ENCODE data around the gene NELL2.

Gene NELL2

DNA sequence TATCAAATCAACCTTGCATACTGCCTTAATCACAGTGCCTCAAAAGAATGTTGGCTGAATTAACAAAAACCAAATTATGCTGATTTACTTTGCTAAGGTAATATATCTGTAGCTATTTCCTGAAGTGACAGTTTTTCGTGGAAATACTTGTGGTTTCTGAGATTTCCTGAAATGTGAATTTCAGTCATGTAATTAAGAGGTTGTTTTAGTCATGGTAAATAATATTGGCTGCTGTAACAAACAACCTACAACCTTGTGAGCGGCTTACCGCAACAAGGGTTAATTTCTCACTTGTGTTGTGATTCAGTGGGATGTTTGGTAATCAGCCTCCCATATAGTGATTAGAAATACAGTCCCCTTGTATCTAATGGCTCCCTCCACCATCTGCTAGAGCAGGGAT lies 387.9 kb downstream of the NELL2 start:
- no peak for DNase-seq
- Histone ChIP-seq H3K23ac (ENCODE audit: low read length in 2 of 2) (no peak overlapping the region), H3K36me3 (ENCODE audit: control insufficient read depth in 1 of 2, insufficient read depth in 2 of 2, low read depth in 1 of 2, low read length in 2 of 2) (no peaks in the 10 kb centered on the region), H4K8ac (ENCODE audit: low read length) (no peak overlapping the region), H3K9ac (ENCODE audit: low read length) (no peak overlapping the region), H3K9me3 (ENCODE audit: control insufficient read depth, low read length) (peaks cover 12% of the 10 kb centered on the region), H3K27me3 (ENCODE audit: control insufficient read depth in 1 of 2, insufficient read depth in 1 of 2, low read length in 2 of 2) (no peaks in the 10 kb centered on the region), H2BK15ac (ENCODE audit: low read depth, poor library complexity, severe bottlenecking) (no peak overlapping the region), H3K18ac (ENCODE audit: low read depth in 1 of 2, low read length in 2 of 2) (no peak overlapping the region), H2BK12ac (ENCODE audit: low read length in 2 of 2) (no peak overlapping the region), H3K4ac (ENCODE audit: low read depth in 1 of 2, low read length in 2 of 2) (no peak overlapping the region), H3K79me1 (replicated peaks; ENCODE audit: low read length, poor library complexity, severe bottlenecking) (no peaks in the 10 kb centered on the region), H3K14ac (ENCODE audit: low read length in 2 of 2) (no peak overlapping the region), H3K27ac (ENCODE audit: low read length, poor library complexity, severe bottlenecking) (no peak overlapping the region), H3K4me2 (ENCODE audit: low read length, poor library complexity, severe bottlenecking) (no peak overlapping the region), H3K4me3 (ENCODE audit: insufficient read depth in 1 of 2, low read depth in 1 of 2, low read length in 2 of 2) (no peak overlapping the region), H2BK5ac (ENCODE audit: low read depth, low read length, poor library complexity, severe bottlenecking) (no peak overlapping the region), H2AK5ac (ENCODE audit: low read length, severe bottlenecking) (no peak overlapping the region), H3K4me1 (ENCODE audit: control insufficient read depth, insufficient read depth, low read depth, low read length) (no peaks in the 10 kb centered on the region), H4K91ac (ENCODE audit: low read length) (no peak overlapping the region), H2BK120ac (ENCODE audit: low read depth, low read length) (no peak overlapping the region), H2AFZ (ENCODE audit: low read depth, low read length) (no peak overlapping the region)
- WGBS: 71% methylated on average over 3 of the region's 3 CpGs

DNA sequence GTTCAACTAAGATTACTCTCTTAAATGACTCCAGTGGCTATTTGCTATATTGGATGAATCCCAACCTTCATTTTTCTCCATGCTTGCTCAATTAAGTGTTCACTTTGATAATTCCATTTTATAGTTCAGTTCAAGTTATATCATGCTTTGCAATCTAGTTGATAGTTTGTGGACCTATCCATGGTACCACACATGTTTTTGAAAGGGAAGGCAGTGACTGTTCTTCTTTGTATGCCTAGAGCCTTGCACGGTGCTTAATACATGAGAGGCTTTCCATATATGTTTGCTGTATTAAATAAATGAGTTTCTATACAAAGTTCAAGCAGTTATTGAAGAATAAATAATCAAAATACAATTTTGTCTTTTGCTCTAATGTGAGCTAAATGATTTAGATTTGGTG lies 391.3 kb downstream of the NELL2 start:
- Histone ChIP-seq H4K8ac (ENCODE audit: low read length) (no peak overlapping the region), H3K27me3 (ENCODE audit: control insufficient read depth in 1 of 2, insufficient read depth in 1 of 2, low read length in 2 of 2) (no peaks in the 10 kb centered on the region), H2AK5ac (ENCODE audit: low read length, severe bottlenecking) (no peak overlapping the region), H2BK15ac (ENCODE audit: low read depth, poor library complexity, severe bottlenecking) (no peak overlapping the region), H3K27ac (ENCODE audit: low read length, poor library complexity, severe bottlenecking) (no peak overlapping the region), H2BK120ac (ENCODE audit: low read depth, low read length) (no peak overlapping the region), H2BK12ac (ENCODE audit: low read length in 2 of 2) (no peak overlapping the region), H2BK5ac (ENCODE audit: low read depth, low read length, poor library complexity, severe bottlenecking) (no peak overlapping the region), H3K4me3 (ENCODE audit: insufficient read depth in 1 of 2, low read depth in 1 of 2, low read length in 2 of 2) (no peak overlapping the region), H3K9ac (ENCODE audit: low read length) (no peak overlapping the region), H4K91ac (ENCODE audit: low read length) (no peak overlapping the region), H3K14ac (ENCODE audit: low read length in 2 of 2) (no peak overlapping the region), H3K79me1 (replicated peaks; ENCODE audit: low read length, poor library complexity, severe bottlenecking) (no peaks in the 10 kb centered on the region), H3K23ac (ENCODE audit: low read length in 2 of 2) (no peak overlapping the region), H3K36me3 (ENCODE audit: control insufficient read depth in 1 of 2, insufficient read depth in 2 of 2, low read depth in 1 of 2, low read length in 2 of 2) (no peaks in the 10 kb centered on the region), H3K18ac (ENCODE audit: low read depth in 1 of 2, low read length in 2 of 2) (no peak overlapping the region), H3K4me1 (ENCODE audit: control insufficient read depth, insufficient read depth, low read depth, low read length) (no peaks in the 10 kb centered on the region), H2AFZ (ENCODE audit: low read depth, low read length) (no peak overlapping the region), H3K4ac (ENCODE audit: low read depth in 1 of 2, low read length in 2 of 2) (no peak overlapping the region), H3K9me3 (ENCODE audit: control insufficient read depth, low read length) (peaks cover 12% of the 10 kb centered on the region), H3K4me2 (ENCODE audit: low read length, poor library complexity, severe bottlenecking) (no peak overlapping the region)
- DNase-seq: no peak
- no CpG with 5 or more reads among the region's 1 CpG for WGBS

DNA sequence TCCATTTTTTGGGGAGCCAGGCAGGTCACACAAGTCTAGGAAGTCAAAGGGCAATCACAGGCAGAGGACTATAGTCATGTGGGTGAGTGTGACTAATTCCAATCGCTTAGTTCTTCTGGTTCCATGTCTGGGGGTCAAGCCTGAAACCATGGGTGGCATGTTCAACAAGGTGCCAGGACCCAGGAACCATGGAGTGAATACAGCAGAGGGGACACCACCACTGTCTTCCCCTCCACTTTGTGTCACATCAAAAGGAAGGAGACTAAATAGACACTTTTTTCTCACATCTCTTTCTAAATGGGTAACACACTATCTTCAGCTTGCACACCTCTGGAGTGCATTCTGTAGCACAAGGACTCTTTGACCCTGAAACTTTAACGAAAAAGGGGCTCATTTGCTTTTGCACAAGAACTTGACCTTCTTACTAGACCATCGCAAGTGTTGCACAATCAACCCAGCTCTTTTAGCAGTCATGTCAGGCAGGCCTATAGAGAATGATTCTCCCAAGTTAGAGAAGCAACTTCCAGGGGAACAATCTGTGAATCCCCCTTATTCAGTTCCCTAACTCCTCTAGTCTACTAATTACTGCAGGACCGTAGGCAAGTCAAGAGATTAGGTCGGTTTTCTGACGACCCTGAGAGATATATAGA lies 398.7 kb downstream of the NELL2 start:
- no peak overlapping the region for H3K23ac ChIP-seq (ENCODE audit: low read length in 2 of 2)
- no peak overlapping the region for H2BK120ac ChIP-seq (ENCODE audit: low read depth, low read length)
- 72% methylated on average over 4 of the region's 6 CpGs for WGBS

DNA sequence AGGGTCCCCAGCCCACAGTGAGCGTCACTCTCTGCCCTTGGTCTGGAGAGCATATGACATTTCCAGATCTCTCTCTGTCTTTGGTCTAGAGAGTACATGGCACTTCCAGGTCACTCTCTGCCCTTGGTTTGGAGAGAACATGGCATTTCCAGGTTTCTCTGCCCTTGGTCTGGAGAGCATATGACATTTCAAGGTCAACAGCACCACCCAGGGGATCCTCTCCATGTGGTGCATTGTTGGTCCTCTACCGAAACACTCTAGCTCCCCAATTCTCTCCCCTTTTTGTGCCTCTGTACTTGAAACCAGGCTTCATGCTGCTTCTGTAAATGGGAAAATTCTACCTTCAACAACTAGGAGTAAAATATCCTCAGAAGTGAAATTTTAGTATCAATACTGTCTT lies 399.4 kb downstream of the NELL2 start:
- Histone ChIP-seq H2BK15ac (ENCODE audit: low read depth, poor library complexity, severe bottlenecking) (no peak overlapping the region), H3K23ac (ENCODE audit: low read length in 2 of 2) (no peak overlapping the region), H3K4me3 (ENCODE audit: insufficient read depth in 1 of 2, low read depth in 1 of 2, low read length in 2 of 2) (no peak overlapping the region), H3K18ac (ENCODE audit: low read depth in 1 of 2, low read length in 2 of 2) (no peak overlapping the region), H3K36me3 (ENCODE audit: control insufficient read depth in 1 of 2, insufficient read depth in 2 of 2, low read depth in 1 of 2, low read length in 2 of 2) (no peaks in the 10 kb centered on the region), H4K91ac (ENCODE audit: low read length) (no peak overlapping the region), H3K79me1 (replicated peaks; ENCODE audit: low read length, poor library complexity, severe bottlenecking) (no peaks in the 10 kb centered on the region), H3K4ac (ENCODE audit: low read depth in 1 of 2, low read length in 2 of 2) (no peak overlapping the region), H3K9ac (ENCODE audit: low read length) (no peak overlapping the region), H3K9me3 (ENCODE audit: control insufficient read depth, low read length) (peaks cover 43% of the 10 kb centered on the region), H2BK12ac (ENCODE audit: low read length in 2 of 2) (no peak overlapping the region), H3K27me3 (ENCODE audit: control insufficient read depth in 1 of 2, insufficient read depth in 1 of 2, low read length in 2 of 2) (no peaks in the 10 kb centered on the region), H3K4me1 (ENCODE audit: control insufficient read depth, insufficient read depth, low read depth, low read length) (no peaks in the 10 kb centered on the region), H3K14ac (ENCODE audit: low read length in 2 of 2) (no peak overlapping the region), H3K27ac (ENCODE audit: low read length, poor library complexity, severe bottlenecking) (no peak overlapping the region), H4K8ac (ENCODE audit: low read length) (no peak overlapping the region), H3K4me2 (ENCODE audit: low read length, poor library complexity, severe bottlenecking) (no peak overlapping the region), H2BK5ac (ENCODE audit: low read depth, low read length, poor library complexity, severe bottlenecking) (no peak overlapping the region), H2BK120ac (ENCODE audit: low read depth, low read length) (no peak overlapping the region), H2AFZ (ENCODE audit: low read depth, low read length) (no peak overlapping the region), H2AK5ac (ENCODE audit: low read length, severe bottlenecking) (no peak overlapping the region)
- 85% methylated on average over 2 of the region's 2 CpGs for WGBS
- no peak for DNase-seq

More for the DNA sequence above, 398.7 kb downstream of the NELL2 start:
- no peak overlapping the region for H3K4me3 ChIP-seq (ENCODE audit: insufficient read depth in 1 of 2, low read depth in 1 of 2, low read length in 2 of 2)
- H4K8ac ChIP-seq (ENCODE audit: low read length): no peak overlapping the region
- no peaks in the 10 kb centered on the region for H3K27me3 ChIP-seq (ENCODE audit: control insufficient read depth in 1 of 2, insufficient read depth in 1 of 2, low read length in 2 of 2)
- H3K79me1 ChIP-seq (replicated peaks; ENCODE audit: low read length, poor library complexity, severe bottlenecking): no peaks in the 10 kb centered on the region
- H3K4me2 ChIP-seq (ENCODE audit: low read length, poor library complexity, severe bottlenecking): no peak overlapping the region
- no peak overlapping the region for H3K9ac ChIP-seq (ENCODE audit: low read length)
- peaks cover 43% of the 10 kb centered on the region for H3K9me3 ChIP-seq (ENCODE audit: control insufficient read depth, low read length)
- no peak overlapping the region for H2BK12ac ChIP-seq (ENCODE audit: low read length in 2 of 2)
- no peak overlapping the region for H3K4ac ChIP-seq (ENCODE audit: low read depth in 1 of 2, low read length in 2 of 2)
- no peak overlapping the region for H2BK5ac ChIP-seq (ENCODE audit: low read depth, low read length, poor library complexity, severe bottlenecking)
- H3K36me3 ChIP-seq (ENCODE audit: control insufficient read depth in 1 of 2, insufficient read depth in 2 of 2, low read depth in 1 of 2, low read length in 2 of 2): no peaks in the 10 kb centered on the region
- H3K27ac ChIP-seq (ENCODE audit: low read length, poor library complexity, severe bottlenecking): no peak overlapping the region
- no peak overlapping the region for H2AK5ac ChIP-seq (ENCODE audit: low read length, severe bottlenecking)
- H3K18ac ChIP-seq (ENCODE audit: low read depth in 1 of 2, low read length in 2 of 2): no peak overlapping the region
- H3K4me1 ChIP-seq (ENCODE audit: control insufficient read depth, insufficient read depth, low read depth, low read length): no peaks in the 10 kb centered on the region
- DNase-seq: no peak
- H4K91ac ChIP-seq (ENCODE audit: low read length): no peak overlapping the region
- no peak overlapping the region for H2BK15ac ChIP-seq (ENCODE audit: low read depth, poor library complexity, severe bottlenecking)
- H2AFZ ChIP-seq (ENCODE audit: low read depth, low read length): no peak overlapping the region
- no peak overlapping the region for H3K14ac ChIP-seq (ENCODE audit: low read length in 2 of 2)

Measured in mesenchymal stem cell (in vitro differentiated cells and primary cell).